H1 (cell line): ENCODE results near the gene HDAC10. TPM values are rescaled to one million over a fixed set of nuclear protein-coding genes. Genes with fewer than 3 reads are reported as not detected.

Source experiments
- CTCF ChIA-PET: fragments of 300-600 bp; sonication (Branson Sonifier 250); formaldehyde crosslinking; loops from one replicate; lab custom pipeline; 2021; ENCODE audit not compliant: partially characterized antibody; lab: Charles Lee
- POLR2A ChIA-PET: fragments of 300-600 bp; sonication (Branson Sonifier 250); formaldehyde crosslinking; loops from one replicate; lab custom pipeline; 2021; ENCODE audit warnings: inconsistent platforms; ENCODE audit not compliant: partially characterized antibody; lab: Charles Lee
- DNase-seq, 2 experiments: peaks; one replicate each; pipeline versions ENCODE4 v3.0.0 to v3.0.0-alpha.2; 2010 to 2022; ENCODE audit warnings: low spot score in 2 of 2, low read depth in 1 of 2, mixed read lengths in 1 of 2
- FAIRE-seq: peaks from 2 replicates; lab custom pipeline; 2011; peaks lifted over from hg19 to GRCh38; lab: Jason Lieb, UNC
- H2AFZ ChIP-seq: 2 replicates; pipeline ENCODE4 v1.8.1; 2012; ENCODE audit warnings: low read length, inconsistent platforms
- H2AK5ac ChIP-seq: 2 replicates; pipeline ENCODE4 v1.6.1; 2013; ENCODE audit warnings: low read depth, low read length
- H2BK120ac ChIP-seq: replicated peaks from 2 replicates; pipeline ENCODE3; 2013; ENCODE audit warnings: low read depth, low read length, inconsistent platforms
- H2BK12ac ChIP-seq: 2 replicates; pipeline ENCODE4 v1.6.1; 2013; ENCODE audit warnings: low read depth, low read length
- H2BK15ac ChIP-seq: 2 replicates; pipeline ENCODE4 v1.6.1; 2013; ENCODE audit warnings: low read length
- H2BK20ac ChIP-seq: 2 replicates; pipeline ENCODE4 v1.6.1; 2013; ENCODE audit warnings: low read length
- H2BK5ac ChIP-seq: 2 replicates; pipeline ENCODE4 v1.6.1; 2013; ENCODE audit warnings: low read depth, low read length
- H3K14ac ChIP-seq: 2 replicates; pipeline ENCODE4 v1.6.1; 2013; ENCODE audit warnings: inconsistent platforms; ENCODE audit not compliant: insufficient read length
- H3K18ac ChIP-seq: 2 replicates; pipeline ENCODE4 v1.6.1; 2013; ENCODE audit warnings: low read length; ENCODE audit errors: extremely low read depth
- H3K23ac ChIP-seq: 2 replicates; pipeline ENCODE4 v1.6.1; 2013; ENCODE audit warnings: inconsistent platforms; ENCODE audit not compliant: insufficient read length
- H3K23me2 ChIP-seq: 2 replicates; pipeline ENCODE4 v1.6.1; 2013; ENCODE audit warnings: low read depth, low read length
- H3K27ac ChIP-seq: 2 replicates; pipeline ENCODE4 v1.6.1; 2011; ENCODE audit warnings: low read depth, low read length, inconsistent platforms
- H3K27me3 ChIP-seq, 4 experiments: replicated peaks in 1 of 4; 1 replicate in 1 of 4; 2 replicates in 3 of 4; pipeline versions ENCODE4 v1.6.1 to v1.8.1; 2011 to 2013; ENCODE audit warnings: low read length in 3 of 4, mild to moderate bottlenecking in 3 of 4, inconsistent platforms in 2 of 4, mixed read lengths in 2 of 4, moderate library complexity in 1 of 4; ENCODE audit not compliant: control insufficient read depth in 3 of 4, insufficient read depth in 3 of 4; ENCODE audit errors: extremely low read depth in 1 of 4
- H3K36me3 ChIP-seq, 4 experiments: 2 replicates each; pipeline versions ENCODE4 v1.6.1 to v1.8.1; 2011 to 2013; ENCODE audit warnings: mild to moderate bottlenecking in 4 of 4, low read length in 3 of 4, moderate library complexity in 2 of 4, control low read depth in 1 of 4, inconsistent platforms in 1 of 4; ENCODE audit not compliant: insufficient read depth in 4 of 4, control insufficient read depth in 2 of 4
- H3K4ac ChIP-seq: replicated peaks from 2 replicates; pipeline ENCODE3; 2013; ENCODE audit warnings: low read length, low read depth, mixed read lengths, inconsistent platforms; ENCODE audit not compliant: insufficient read length
- H3K4me1 ChIP-seq, 4 experiments: replicated peaks in 1 of 4; 1 replicate in 1 of 4; 2 replicates in 3 of 4; pipeline versions ENCODE4 v1.6.1 to v1.8.1; 2011 to 2013; ENCODE audit warnings: low read length in 3 of 4, inconsistent platforms in 2 of 4, mixed read lengths in 1 of 4; ENCODE audit not compliant: insufficient read depth in 4 of 4, control insufficient read depth in 3 of 4
- H3K4me2 ChIP-seq, 2 experiments: 2 replicates each; pipeline versions ENCODE4 v1.6.1 to v1.8.1; 2011 to 2013; ENCODE audit warnings: low read depth in 2 of 2, low read length in 2 of 2, control low read depth in 1 of 2, inconsistent platforms in 1 of 2, mild to moderate bottlenecking in 1 of 2; ENCODE audit not compliant: insufficient read depth in 1 of 2
- H3K4me3 ChIP-seq, 4 experiments: fragments of 200-600, 300-600 bp in 1 of 4; sonication (generic), shearing (Covaris generic), sonication (Bioruptor Twin) in 1 of 4; 2 replicates each; pipeline versions ENCODE4 v1.5.1 to v1.8.1; 2011 to 2016; ENCODE audit warnings: low read length in 4 of 4, low read depth in 3 of 4, control low read depth in 2 of 4, inconsistent platforms in 2 of 4, mild to moderate bottlenecking in 2 of 4, mixed read lengths in 1 of 4, moderate library complexity in 1 of 4; ENCODE audit not compliant: insufficient read depth in 2 of 4; ENCODE audit errors: extremely low read depth in 1 of 4
- H3K56ac ChIP-seq: replicated peaks from 2 replicates; pipeline ENCODE3; 2013; ENCODE audit warnings: low read depth, mild to moderate bottlenecking, mixed read lengths, low read length, inconsistent platforms; ENCODE audit not compliant: insufficient read length
- H3K79me1 ChIP-seq: 2 replicates; pipeline ENCODE4 v1.6.1; 2013; ENCODE audit warnings: low read depth, low read length, control low read depth
- H3K79me2 ChIP-seq, 2 experiments: 2 replicates each; pipeline versions ENCODE4 v1.6.1 to v1.8.1; 2012 to 2013; ENCODE audit warnings: low read length in 2 of 2, mild to moderate bottlenecking in 2 of 2, inconsistent platforms in 1 of 2; ENCODE audit not compliant: insufficient read depth in 2 of 2, control insufficient read depth in 1 of 2
- H3K9ac ChIP-seq, 4 experiments: replicated peaks in 1 of 4; 1 replicate in 1 of 4; 2 replicates in 3 of 4; pipeline versions ENCODE4 v1.6.1 to v1.8.1; 2011 to 2013; ENCODE audit warnings: low read depth in 3 of 4, low read length in 3 of 4, control low read depth in 2 of 4, mild to moderate bottlenecking in 2 of 4, moderate library complexity in 2 of 4, inconsistent platforms in 1 of 4; ENCODE audit errors: extremely low read depth in 1 of 4
- H3K9me3 ChIP-seq, 2 experiments: 2 replicates each; pipeline versions ENCODE4 v1.6.1 to v1.8.1; 2012 to 2013; ENCODE audit warnings: mild to moderate bottlenecking in 2 of 2, moderate library complexity in 2 of 2, control low read depth in 1 of 2, inconsistent platforms in 1 of 2, low read depth in 1 of 2, low read length in 1 of 2, mixed read lengths in 1 of 2; ENCODE audit not compliant: insufficient read depth in 2 of 2
- H4K20me1 ChIP-seq, 2 experiments: replicated peaks in 1 of 2; 2 replicates each; pipeline versions ENCODE3 to v1.8.1; 2011 to 2013; ENCODE audit warnings: inconsistent platforms in 2 of 2, low read length in 2 of 2, mild to moderate bottlenecking in 1 of 2; ENCODE audit not compliant: insufficient read depth in 2 of 2, control insufficient read depth in 1 of 2
- H4K5ac ChIP-seq: 2 replicates; pipeline ENCODE4 v1.6.1; 2013; ENCODE audit warnings: low read length, low read depth, mixed read lengths, inconsistent platforms; ENCODE audit not compliant: insufficient read length
- H4K8ac ChIP-seq: 2 replicates; pipeline ENCODE4 v1.8.0; 2013; ENCODE audit warnings: mild to moderate bottlenecking, moderate library complexity, low read length, inconsistent platforms; ENCODE audit not compliant: insufficient read depth; ENCODE audit errors: extremely low read depth
- H4K91ac ChIP-seq: replicated peaks from 2 replicates; pipeline ENCODE3; 2013; ENCODE audit warnings: low read length, mixed read lengths, inconsistent platforms; ENCODE audit not compliant: insufficient read length
- BCL11A ChIP-seq, 2 experiments: IDR thresholded peaks; one replicate each; pipeline ENCODE4 v1.6.1; 2011; ENCODE audit warnings: low read depth in 2 of 2, low read length in 2 of 2, mild to moderate bottlenecking in 2 of 2
- BRCA1 ChIP-seq: IDR thresholded peaks from 2 replicates; pipeline ENCODE4 v1.6.1; 2012; ENCODE audit warnings: low read depth, low read length, improper control_type of control experiment
- CHD2 ChIP-seq: IDR thresholded peaks from 2 replicates; pipeline ENCODE4 v1.6.1; 2012; ENCODE audit warnings: low read length, improper control_type of control experiment
- EP300 ChIP-seq, 2 experiments: IDR thresholded peaks; 1 replicate in 1 of 2; 2 replicates in 1 of 2; pipeline ENCODE4 v1.6.1; 2011 to 2012; ENCODE audit warnings: low read depth in 2 of 2, low read length in 2 of 2, mild to moderate bottlenecking in 2 of 2, borderline replicate concordance in 1 of 2, inconsistent platforms in 1 of 2, moderate library complexity in 1 of 2
- GABPA ChIP-seq: IDR thresholded peaks from 2 replicates; pipeline ENCODE4 v1.6.1; 2011; ENCODE audit warnings: mild to moderate bottlenecking, low read length, moderate library complexity, borderline replicate concordance; ENCODE audit not compliant: insufficient read depth
- KDM1A ChIP-seq: fragments of 200-600, 300-600 bp; sonication (generic); IDR thresholded peaks from 2 replicates; pipeline ENCODE4 v1.7.1; 2016; ENCODE audit warnings: mild to moderate bottlenecking, low read length, borderline replicate concordance
- KDM4A ChIP-seq: IDR thresholded peaks from one replicate; pipeline ENCODE4 v1.7.1; 2012; ENCODE audit warnings: low read depth, mild to moderate bottlenecking, moderate library complexity, low read length, inconsistent platforms; ENCODE audit not compliant: severe bottlenecking
- NRF1 ChIP-seq: IDR thresholded peaks from 2 replicates; pipeline ENCODE4 v1.6.1; 2011; ENCODE audit warnings: mild to moderate bottlenecking, low read depth, low read length, improper control_type of control experiment
- RXRA ChIP-seq: IDR thresholded peaks from 2 replicates; pipeline ENCODE4 v1.6.1; 2011; ENCODE audit warnings: low read depth, mild to moderate bottlenecking, low read length, moderate library complexity; ENCODE audit not compliant: insufficient read depth
- SP2 ChIP-seq: IDR thresholded peaks from 2 replicates; pipeline ENCODE4 v1.6.1; 2012; ENCODE audit warnings: mild to moderate bottlenecking, low read length, inconsistent platforms
- TBP ChIP-seq: IDR thresholded peaks from 2 replicates; pipeline ENCODE4 v1.6.1; 2011; ENCODE audit warnings: low read depth, low read length, improper control_type of control experiment
- WGBS, 2 experiments: shearing (Covaris generic) in 1 of 2; methylation state at CpG; one replicate each; pipeline versions ENCODE4 v1.1.6 to v1.1.7; 2013 to 2015; ENCODE audit warnings: low lambda C conversion rate in 2 of 2, mixed read lengths in 2 of 2, inconsistent platforms in 1 of 2, low coverage in 1 of 2, missing lambda C conversion rate in 1 of 2; ENCODE audit not compliant: insufficient replicate concordance in 2 of 2, insufficient coverage in 1 of 2, insufficient read length in 1 of 2; ENCODE audit errors: extremely low coverage in 1 of 2, missing lambda C conversion rate in 1 of 2; 5-methylcytosine and 5-hydroxymethylcytosine counted together
- polyA plus RNA-seq, 7 experiments: library from polyadenylated mRNA; depleted of rRNA in 3 of 7; stranded (reverse) in 5 of 7; unstranded in 2 of 7; fragments of >200 nt in 5 of 7; fragments of 200-250 nt in 2 of 7; gene quantifications; 1 replicate in 5 of 7; 2 replicates in 1 of 7; 4 replicates in 1 of 7; pipeline versions ENCODE4 v1.2.1 to v1.2.3, GENCODE V29; 2011 to 2013; ENCODE audit warnings: missing spikeins in 2 of 7, mixed read lengths in 2 of 7
- total RNA-seq: library from RNA; stranded (reverse); fragmentation: NEBNext Ultra II Directional; extraction: Animal tissue kit (Norgen Biotek cat#: 25700); gene quantifications from 2 replicates; pipeline ENCODE4 v1.2.1, GENCODE V29; 2021
- TF ChIP-seq, protein P1 (sequence below): IDR thresholded peaks from 2 replicates; pipeline ENCODE4 v1.6.1; 2012; ENCODE audit warnings: low read length, inconsistent platforms

HDAC10 gene
- total and polyA plus RNA-seq, 2 of the 8 experiments (the other 6 are each of a cell fraction or from before 2014, with no cell fraction given) = 11.2 to 26.4 TPM

DNA sequence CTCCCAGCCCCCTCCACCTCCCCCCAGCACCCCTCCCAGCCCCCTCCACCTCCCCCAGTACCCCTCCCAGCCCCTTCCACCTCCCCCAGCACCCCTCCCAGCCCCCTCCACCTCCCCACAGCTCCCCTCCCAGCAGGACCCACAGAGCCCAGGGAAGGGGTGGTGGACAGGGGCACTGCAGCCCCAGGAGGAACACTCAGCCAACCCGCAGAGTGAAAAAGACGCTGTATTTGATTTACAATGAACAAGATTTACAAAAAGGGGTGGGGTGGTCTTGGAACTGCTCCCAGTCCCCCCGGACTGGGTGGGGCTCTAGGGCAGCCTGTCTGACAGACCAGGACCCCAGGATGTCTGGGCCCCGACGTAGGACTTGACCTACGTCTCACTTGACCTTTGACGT is 23.7 kb upstream of the HDAC10 start:
- H4K5ac ChIP-seq = no peak overlapping the region
- H3K4me1 ChIP-seq = peaks cover 2 to 11% (median 7%) of the 10 kb centered on the region in 4 experiments; a peak in 5 of 7 replicates
- H3K9me3 ChIP-seq = peaks cover 7 to 24% of the 10 kb centered on the region in 2 experiments; a peak in 3 of 4 replicates
- H2BK15ac ChIP-seq = no peak overlapping the region
- no peak overlapping the region for H3K9ac ChIP-seq
- peaks cover 6 to 10% of the 10 kb centered on the region in 2 experiments for H4K20me1 ChIP-seq
- ChIA-PET POLR2A (no interaction called here), CTCF (interaction anchor here (0.9 to 6.0 kb wide), 13 partner anchors 13 to 94 kb away, joined by 3 to 39 read pairs (median 8); partner anchors contain the start of genes DENND6B, HDAC10 and MAPK12)
- H2AK5ac ChIP-seq = no peak overlapping the region
- H3K56ac ChIP-seq = no peak overlapping the region
- no peak overlapping the region for H3K14ac ChIP-seq
- 100% methylated on average over 7 of the region's 7 CpGs; no CpG with 5 or more reads in 1 of the 2 experiments for WGBS, 2 experiments
- no peak overlapping the region for H3K4ac ChIP-seq
- H2BK120ac ChIP-seq = no peak overlapping the region
- no peak overlapping the region for H3K4me3 ChIP-seq
- H2AFZ ChIP-seq = no peak overlapping the region
- FAIRE-seq = no peak
- H3K23me2 ChIP-seq = peaks cover 11% of the 10 kb centered on the region; the same call in 1 of the 2 replicates
- no peak overlapping the region for H3K23ac ChIP-seq
- H3K79me1 ChIP-seq = no peaks in the 10 kb centered on the region
- no peak overlapping the region for H3K27ac ChIP-seq
- peaks cover 12 to 48% (median 33%) of the 10 kb centered on the region in 4 experiments for H3K36me3 ChIP-seq
- no peak overlapping the region for H3K4me2 ChIP-seq
- H4K91ac ChIP-seq = no peak overlapping the region
- H2BK20ac ChIP-seq = no peak overlapping the region
- no peaks in the 10 kb centered on the region for H3K79me2 ChIP-seq
- H3K27me3 ChIP-seq = peaks cover 8 to 18% (median 17%) of the 10 kb centered on the region in 4 experiments; a peak in 6 of 7 replicates
- H4K8ac ChIP-seq = no peak overlapping the region
- H2BK12ac ChIP-seq = no peak overlapping the region
- no peak overlapping the region for H2BK5ac ChIP-seq
- no peak for DNase-seq
- no peak overlapping the region for H3K18ac ChIP-seq
- no peak for TF ChIP-seq EP300 (IDR thresholded peaks at IDR 0.05; ENCODE audit: borderline replicate concordance in 1 of 2, low read depth in 2 of 2, low read length in 2 of 2)
- no peak for TF ChIP-seq RXRA
- TF ChIP-seq BRCA1 = no peak
- TF ChIP-seq GABPA = no peak
- TF ChIP-seq BCL11A (IDR thresholded peaks at IDR 0.05; ENCODE audit: low read depth in 2 of 2, low read length in 2 of 2) = no peak
- no peak for TF ChIP-seq SP2
- no peak for TF ChIP-seq KDM4A
- TF ChIP-seq, protein P1, sequence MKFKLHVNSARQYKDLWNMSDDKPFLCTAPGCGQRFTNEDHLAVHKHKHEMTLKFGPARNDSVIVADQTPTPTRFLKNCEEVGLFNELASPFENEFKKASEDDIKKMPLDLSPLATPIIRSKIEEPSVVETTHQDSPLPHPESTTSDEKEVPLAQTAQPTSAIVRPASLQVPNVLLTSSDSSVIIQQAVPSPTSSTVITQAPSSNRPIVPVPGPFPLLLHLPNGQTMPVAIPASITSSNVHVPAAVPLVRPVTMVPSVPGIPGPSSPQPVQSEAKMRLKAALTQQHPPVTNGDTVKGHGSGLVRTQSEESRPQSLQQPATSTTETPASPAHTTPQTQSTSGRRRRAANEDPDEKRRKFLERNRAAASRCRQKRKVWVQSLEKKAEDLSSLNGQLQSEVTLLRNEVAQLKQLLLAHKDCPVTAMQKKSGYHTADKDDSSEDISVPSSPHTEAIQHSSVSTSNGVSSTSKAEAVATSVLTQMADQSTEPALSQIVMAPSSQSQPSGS = no peak
- TF ChIP-seq KDM1A = no peak
- TF ChIP-seq CHD2 = no peak
- no peak for TF ChIP-seq TBP
- no peak for TF ChIP-seq NRF1
